SK-N-SH (cell line): ENCODE data around the gene SAP30BP. TPM values are rescaled to one million over a fixed set of nuclear protein-coding genes. Genes with fewer than 3 reads are reported as not detected.

Experiments
- CTCF ChIA-PET: fragments of 300-600, 350-600 bp; formaldehyde crosslinking; extraction: SDS; loops from one replicate; lab custom pipeline; 2021; lab: Yijun Ruan, JAX
- POLR2A ChIA-PET: fragments of 350-600 bp; sonication (Branson Sonifier 250); formaldehyde crosslinking; extraction: SDS; loops from one replicate; lab custom pipeline; 2020; ENCODE audit warnings: antibody characterized with exemption, inconsistent platforms; lab: Yijun Ruan, JAX
- DNase-seq: peaks from one replicate; pipeline ENCODE4 v3.0.0; 2012
- H2AFZ ChIP-seq: fragments of 200-600 bp; sonication (generic); 2 replicates; pipeline ENCODE4 v1.8.1; 2016; ENCODE audit warnings: antibody characterized with exemption, mild to moderate bottlenecking, low read depth
- H3F3A ChIP-seq: fragments of 200-600 bp; sonication (generic); replicated peaks from 2 replicates; pipeline ENCODE3; 2016; ENCODE audit warnings: antibody characterized with exemption, mild to moderate bottlenecking; ENCODE audit not compliant: insufficient read depth
- H3K27ac ChIP-seq, 2 experiments: fragments of 200-500 bp in 1 of 2; fragments of 200-600 bp in 1 of 2; sonication (Bioruptor generic) in 1 of 2; sonication (generic), shearing (Covaris generic) in 1 of 2; 2 replicates each; pipeline versions ENCODE4 v1.5.1 to v1.6.1; 2014 to 2016; ENCODE audit warnings: low read depth in 2 of 2, inconsistent platforms in 1 of 2, low read length in 1 of 2, mild to moderate bottlenecking in 1 of 2, mixed read lengths in 1 of 2
- H3K27me3 ChIP-seq: fragments of 200-600 bp; sonication (generic), shearing (Covaris generic); 2 replicates; pipeline ENCODE4 v1.6.1; 2016; ENCODE audit warnings: mixed run types; ENCODE audit not compliant: insufficient read depth
- H3K36me3 ChIP-seq, 2 experiments: fragments of 200-500 bp in 1 of 2; fragments of 200-600 bp in 1 of 2; sonication (Bioruptor generic) in 1 of 2; sonication (generic) in 1 of 2; replicated peaks in 1 of 2; 2 replicates each; pipeline versions ENCODE3 to v1.5.1; 2014 to 2016; ENCODE audit warnings: low read length in 1 of 2, mild to moderate bottlenecking in 1 of 2; ENCODE audit not compliant: insufficient read depth in 2 of 2, control insufficient read depth in 1 of 2
- H3K4me1 ChIP-seq, 2 experiments: fragments of 200-500 bp in 1 of 2; fragments of 200-600 bp in 1 of 2; sonication (Bioruptor generic) in 1 of 2; sonication (generic), shearing (Covaris generic) in 1 of 2; 2 replicates each; pipeline versions ENCODE4 v1.5.1 to v1.6.1; 2014 to 2016; ENCODE audit warnings: low read depth in 1 of 2, low read length in 1 of 2, mixed run types in 1 of 2; ENCODE audit not compliant: insufficient read depth in 2 of 2, control insufficient read depth in 1 of 2
- H3K4me2 ChIP-seq: fragments of 200-600 bp; sonication (generic), shearing (Covaris generic); 2 replicates; pipeline ENCODE4 v1.6.1; 2017; ENCODE audit warnings: mixed run types
- H3K4me3 ChIP-seq, 2 experiments: fragments of 200-500 bp in 1 of 2; fragments of 200-600 bp in 1 of 2; sonication (Bioruptor generic) in 1 of 2; sonication (generic), shearing (Covaris generic) in 1 of 2; 2 replicates each; pipeline versions ENCODE4 v1.5.1 to v1.8.1; 2014 to 2016; ENCODE audit warnings: low read depth in 2 of 2, inconsistent platforms in 1 of 2, low read length in 1 of 2, mild to moderate bottlenecking in 1 of 2, mixed read lengths in 1 of 2, moderate library complexity in 1 of 2
- H3K79me2 ChIP-seq: fragments of 200-600 bp; sonication (generic); 2 replicates; pipeline ENCODE4 v1.8.1; 2017; ENCODE audit warnings: mild to moderate bottlenecking; ENCODE audit not compliant: insufficient read depth
- H3K9ac ChIP-seq: fragments of 200-600 bp; sonication (generic); 2 replicates; pipeline ENCODE4 v1.6.1; 2017; ENCODE audit warnings: mixed run types
- H3K9me2 ChIP-seq: fragments of 200-600 bp; sonication (generic); 2 replicates; pipeline ENCODE4 v1.6.1; 2017; ENCODE audit warnings: mixed run types
- H3K9me3 ChIP-seq: fragments of 200-600 bp; sonication (generic); 2 replicates; pipeline ENCODE4 v1.6.1; 2017; ENCODE audit warnings: mixed run types, mild to moderate bottlenecking, moderate library complexity
- H4K20me1 ChIP-seq: fragments of 200-600 bp; sonication (generic); 2 replicates; pipeline ENCODE4 v1.6.1; 2017; ENCODE audit warnings: mild to moderate bottlenecking, mixed run types; ENCODE audit not compliant: insufficient read depth
- ELF1 ChIP-seq: IDR thresholded peaks from 2 replicates; pipeline ENCODE4 v1.4.0; 2012
- EZH2phosphoT487 ChIP-seq: fragments of 200-600 bp; sonication (generic); IDR thresholded peaks from 2 replicates; pipeline ENCODE4 v1.6.1; 2017; ENCODE audit warnings: low read depth, mixed run types, mild to moderate bottlenecking, antibody characterized with exemption, moderate library complexity, borderline replicate concordance
- FOSL2 ChIP-seq: IDR thresholded peaks from 2 replicates; pipeline ENCODE4 v1.4.0; 2012; ENCODE audit warnings: low read depth, mild to moderate bottlenecking, moderate library complexity, borderline replicate concordance
- FOXJ3 ChIP-seq: sonication (generic); formaldehyde crosslinking; IDR thresholded peaks from 2 replicates; pipeline ENCODE4 v1.5.1; 2020; ENCODE audit warnings: mild to moderate bottlenecking, missing genetic modification reagents
- GABPA ChIP-seq: IDR thresholded peaks from 2 replicates; pipeline ENCODE4 v1.4.0; 2012; ENCODE audit warnings: low read depth, mild to moderate bottlenecking
- GATA2 ChIP-seq: sonication (generic); formaldehyde crosslinking; IDR thresholded peaks from 2 replicates; pipeline ENCODE4 v1.5.0; 2020; ENCODE audit warnings: mild to moderate bottlenecking, missing genetic modification reagents
- NFIC ChIP-seq: IDR thresholded peaks from 2 replicates; pipeline ENCODE4 v1.4.0; 2012; ENCODE audit warnings: borderline replicate concordance
- NRF1 ChIP-seq: IDR thresholded peaks from 2 replicates; pipeline ENCODE4 v1.6.1; 2012; ENCODE audit warnings: low read depth, mild to moderate bottlenecking, low read length
- PBX3 ChIP-seq: IDR thresholded peaks from 2 replicates; pipeline ENCODE4; 2012
- RAD21 ChIP-seq: IDR thresholded peaks from 2 replicates; pipeline ENCODE4 v1.6.1; 2012; ENCODE audit warnings: mild to moderate bottlenecking, low read length
- REST ChIP-seq: IDR thresholded peaks from 2 replicates; pipeline ENCODE4 v1.6.1; 2012; ENCODE audit warnings: mild to moderate bottlenecking, low read depth, low read length, moderate library complexity
- RFX5 ChIP-seq: IDR thresholded peaks from 2 replicates; pipeline ENCODE4 v1.6.1; 2012; ENCODE audit warnings: mild to moderate bottlenecking, improper control_type of control experiment, low read length
- RXRA ChIP-seq: IDR thresholded peaks from 2 replicates; pipeline ENCODE4 v1.4.0; 2012; ENCODE audit warnings: low read depth, mild to moderate bottlenecking, borderline replicate concordance
- SIN3A ChIP-seq: IDR thresholded peaks from 2 replicates; pipeline ENCODE4 v1.6.1; 2012; ENCODE audit warnings: low read depth, mild to moderate bottlenecking, low read length, moderate library complexity, borderline replicate concordance
- SMC3 ChIP-seq: IDR thresholded peaks from 2 replicates; pipeline ENCODE4 v1.6.1; 2012; ENCODE audit warnings: low read depth, low read length, improper control_type of control experiment
- TCF12 ChIP-seq: IDR thresholded peaks from 2 replicates; pipeline ENCODE4 v1.4.0; 2012
- TEAD4 ChIP-seq: IDR thresholded peaks from 2 replicates; pipeline ENCODE4 v1.4.0; 2012; ENCODE audit warnings: mild to moderate bottlenecking, borderline replicate concordance; ENCODE audit not compliant: insufficient read depth
- USF1 ChIP-seq: IDR thresholded peaks from 2 replicates; pipeline ENCODE4 v1.4.0; 2012; ENCODE audit warnings: low read depth, borderline replicate concordance
- USF2 ChIP-seq: fragments of 150-350 bp; IDR thresholded peaks from 2 replicates; pipeline ENCODE4 v1.6.1; 2017; ENCODE audit warnings: antibody characterized with exemption, low read length, low read depth, borderline replicate concordance
- ZBTB33 ChIP-seq: IDR thresholded peaks from 2 replicates; pipeline ENCODE4 v1.4.0; 2012; ENCODE audit warnings: low read depth, borderline replicate concordance
- WGBS: methylation state at CpG from one replicate; pipeline ENCODE4 v1.1.6; 2017; ENCODE audit warnings: low lambda C conversion rate; 5-methylcytosine and 5-hydroxymethylcytosine counted together
- polyA plus RNA-seq, 3 experiments: library from polyadenylated mRNA; depleted of rRNA; stranded (reverse); fragments of >200 nt; gene quantifications; 2 replicates each; pipeline ENCODE4 v1.2.3, GENCODE V29; 2012

The SAP30BP gene
- polyA plus RNA-seq, 1 of the 3 experiments (the other 2 are of a cell fraction): 158 TPM

GRCh38 chr17:75720656-75721462 is 53.7 kb downstream of the SAP30BP start, which contains the start of gene ITGB4 (continued):
- no peak for TF ChIP-seq FOXJ3
- TF ChIP-seq RAD21: no peak
- TF ChIP-seq RFX5: no peak
- TF ChIP-seq ELF1: no peak
- no peak for TF ChIP-seq TEAD4
- no peak for TF ChIP-seq RXRA
- TF ChIP-seq SIN3A: no peak
- no peak for TF ChIP-seq NRF1

GRCh38 chr17:75721463-75722011 is 54.4 kb downstream of the SAP30BP start:
- peak overlapping the region; percentile 70 for H3K4me2 ChIP-seq
- H3K4me3 ChIP-seq: peak overlapping the region; percentile 46 to 50; a peak in 3 of 4 replicates
- peak; percentile 89 for DNase-seq
- H3K36me3 ChIP-seq: no peaks in the 10 kb centered on the region
- no peaks in the 10 kb centered on the region for H3F3A ChIP-seq
- H4K20me1 ChIP-seq: no peaks in the 10 kb centered on the region
- no peak overlapping the region for H3K9ac ChIP-seq
- H3K9me3 ChIP-seq: no peaks in the 10 kb centered on the region
- TF ChIP-seq EZH2phosphoT487 (no peak), TEAD4 (no peak), GATA2 (no peak), RXRA (no peak), GABPA (no peak), PBX3 (no peak), TCF12 (no peak), USF1 (no peak), FOSL2 (no peak), ZBTB33 (no peak), SMC3 (no peak), NFIC (no peak), USF2 (no peak), REST (no peak)
- POLR2A ChIA-PET: no interaction called here
- no peak overlapping the region for H2AFZ ChIP-seq
- peaks cover 0 to 4% of the 10 kb centered on the region in 2 experiments; a peak in 1 of 4 replicates for H3K4me1 ChIP-seq
- CTCF ChIA-PET: interaction anchor here (0.6 to 25.4 kb wide), 9 partner anchors 8 to 121 kb away, joined by 3 to 419 read pairs (median 6); partner anchors contain the start of gene SMIM5
- H3K27me3 ChIP-seq: peaks cover 44% of the 10 kb centered on the region
- H3K79me2 ChIP-seq: no peaks in the 10 kb centered on the region
- WGBS: 10% methylated on average over 13 of the region's 33 CpGs
- no peaks in the 10 kb centered on the region for H3K9me2 ChIP-seq
- no peak overlapping the region for H3K27ac ChIP-seq
